GM12872 (cell line): ENCODE measurements around the gene MRM3.

Experiments used
- TF ChIP-seq, protein P1 (sequence below): IDR thresholded peaks from 3 replicates; pipeline ENCODE4 v1.5.1; 2011; ENCODE audit warnings: low read depth, mild to moderate bottlenecking, low read length, moderate library complexity; ENCODE audit not compliant: insufficient read depth

The MRM3 gene

DNA sequence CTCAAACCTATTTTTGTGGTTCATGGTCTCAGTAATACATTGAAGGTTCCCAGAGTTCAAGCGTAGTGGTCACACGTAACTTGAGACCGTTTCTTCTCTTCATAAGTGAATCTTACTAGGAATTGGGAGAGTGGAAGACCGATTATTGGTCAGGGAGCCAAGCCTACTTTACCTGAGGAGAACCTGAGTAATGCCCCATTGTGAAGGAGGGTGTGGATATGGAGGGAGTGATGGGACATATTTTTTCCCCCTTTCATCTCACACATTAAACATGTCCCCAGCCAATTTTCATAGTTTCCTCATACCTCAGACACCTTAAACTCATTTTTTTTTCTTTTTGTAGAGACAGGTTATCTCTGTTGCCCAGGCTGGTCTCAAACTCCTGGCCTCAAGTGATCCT is 39.0 kb upstream of the MRM3 start:
- TF ChIP-seq, protein P1, sequence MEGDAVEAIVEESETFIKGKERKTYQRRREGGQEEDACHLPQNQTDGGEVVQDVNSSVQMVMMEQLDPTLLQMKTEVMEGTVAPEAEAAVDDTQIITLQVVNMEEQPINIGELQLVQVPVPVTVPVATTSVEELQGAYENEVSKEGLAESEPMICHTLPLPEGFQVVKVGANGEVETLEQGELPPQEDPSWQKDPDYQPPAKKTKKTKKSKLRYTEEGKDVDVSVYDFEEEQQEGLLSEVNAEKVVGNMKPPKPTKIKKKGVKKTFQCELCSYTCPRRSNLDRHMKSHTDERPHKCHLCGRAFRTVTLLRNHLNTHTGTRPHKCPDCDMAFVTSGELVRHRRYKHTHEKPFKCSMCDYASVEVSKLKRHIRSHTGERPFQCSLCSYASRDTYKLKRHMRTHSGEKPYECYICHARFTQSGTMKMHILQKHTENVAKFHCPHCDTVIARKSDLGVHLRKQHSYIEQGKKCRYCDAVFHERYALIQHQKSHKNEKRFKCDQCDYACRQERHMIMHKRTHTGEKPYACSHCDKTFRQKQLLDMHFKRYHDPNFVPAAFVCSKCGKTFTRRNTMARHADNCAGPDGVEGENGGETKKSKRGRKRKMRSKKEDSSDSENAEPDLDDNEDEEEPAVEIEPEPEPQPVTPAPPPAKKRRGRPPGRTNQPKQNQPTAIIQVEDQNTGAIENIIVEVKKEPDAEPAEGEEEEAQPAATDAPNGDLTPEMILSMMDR = no peak

DNA sequence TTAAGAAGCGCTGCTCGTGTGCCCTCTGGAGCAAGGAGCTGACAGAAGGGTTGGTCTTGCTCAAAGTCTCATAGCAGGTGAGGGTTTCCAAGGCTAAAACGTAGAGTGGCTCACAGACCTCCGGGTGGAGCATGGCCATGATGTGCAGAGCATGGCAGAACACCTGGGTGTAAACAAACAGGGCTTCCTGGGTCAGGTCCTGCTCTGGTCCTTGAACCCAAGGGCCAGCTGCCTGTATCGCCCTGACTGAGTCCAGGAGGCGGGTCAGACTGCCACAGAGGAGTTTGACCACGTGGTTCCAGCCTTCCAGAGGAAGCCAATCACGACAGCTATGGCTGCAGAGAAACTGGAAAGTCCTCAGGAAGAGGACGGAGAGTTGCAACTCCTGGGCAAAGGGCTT is 37.2 kb upstream of the MRM3 start:
- TF ChIP-seq, protein P1 = no peak

DNA sequence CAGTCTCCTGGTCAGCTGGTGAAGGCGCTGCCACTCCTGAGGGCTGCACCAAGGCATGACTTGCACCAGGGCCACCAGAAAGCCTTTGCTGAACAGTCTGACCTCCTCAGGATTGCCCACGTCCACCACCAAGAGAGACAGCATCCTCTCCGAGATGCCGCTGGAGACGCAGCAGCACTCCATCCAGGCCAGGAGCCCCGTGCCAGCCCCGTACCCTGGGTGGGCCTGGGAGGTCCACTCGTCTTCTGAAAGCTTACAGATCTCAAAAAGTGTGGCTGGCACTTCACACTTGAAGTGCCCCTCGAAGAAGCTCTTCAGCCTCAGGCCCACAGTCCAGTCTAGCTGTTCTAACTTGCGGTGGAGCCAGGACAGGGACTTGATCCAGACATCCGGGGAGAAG is 36.7 kb upstream of the MRM3 start:
- TF ChIP-seq, protein P1 = no peak

DNA sequence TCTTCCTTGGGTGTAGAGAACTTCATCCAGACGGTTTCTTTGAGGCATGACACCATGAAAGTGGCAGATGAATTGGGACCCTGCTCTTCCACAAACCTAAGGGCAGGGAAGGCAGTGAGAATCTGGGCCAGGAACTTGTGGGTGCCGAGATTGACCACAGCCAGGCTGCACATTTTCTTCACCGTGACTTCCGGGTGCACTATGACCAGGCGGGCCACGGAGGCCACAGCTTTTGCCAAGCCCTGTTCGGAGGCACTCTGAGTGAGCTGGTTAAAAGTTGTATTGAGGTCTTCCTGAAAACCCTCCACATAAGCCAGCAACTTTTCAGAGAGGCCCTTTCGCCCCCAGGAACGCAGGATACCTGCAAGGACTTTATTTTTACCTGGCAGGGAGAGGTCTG is 36.0 kb upstream of the MRM3 start:
- TF ChIP-seq, protein P1 = no peak

DNA sequence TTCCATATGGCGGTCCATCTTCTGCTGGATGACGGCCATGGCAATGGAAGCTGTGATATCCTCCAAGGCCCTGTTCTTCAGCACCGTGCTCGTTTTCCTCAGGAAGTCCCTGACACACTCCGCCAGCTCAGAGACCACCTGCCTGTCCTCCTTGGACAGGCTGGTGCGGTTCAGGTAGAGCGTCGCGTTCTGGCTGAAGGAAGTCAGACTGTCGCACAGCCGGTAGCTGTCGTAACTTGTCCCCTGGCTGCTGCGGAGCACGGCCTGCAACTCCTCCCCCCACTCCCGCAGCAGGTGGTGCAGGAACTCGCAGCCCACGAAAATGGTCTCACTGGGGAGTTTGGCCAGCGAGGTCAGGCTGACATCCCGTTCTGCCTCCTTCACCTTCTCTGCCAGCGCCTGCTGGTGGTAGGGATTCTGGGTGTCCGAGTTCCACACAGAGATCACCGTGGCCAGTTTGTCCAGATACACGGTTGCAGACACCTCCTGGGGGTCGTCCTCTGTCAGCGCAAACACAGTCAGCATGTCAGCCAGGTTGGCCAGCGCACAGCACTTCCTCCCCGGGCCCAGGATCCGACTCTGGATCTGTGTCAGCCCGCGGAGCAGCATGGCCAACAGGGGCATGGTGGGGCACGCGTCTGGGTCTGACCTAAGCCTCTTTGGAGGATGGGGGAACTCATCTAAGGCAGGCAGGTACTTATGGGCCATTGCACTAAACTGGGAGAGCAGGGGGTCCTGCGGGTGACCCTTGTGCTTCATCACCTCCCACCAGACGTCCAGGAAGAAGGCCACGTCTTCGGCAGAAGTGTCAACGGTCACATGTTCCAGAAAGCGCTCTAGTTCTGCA is 35.1 kb upstream of the MRM3 start:
- TF ChIP-seq, protein P1 = no peak

DNA sequence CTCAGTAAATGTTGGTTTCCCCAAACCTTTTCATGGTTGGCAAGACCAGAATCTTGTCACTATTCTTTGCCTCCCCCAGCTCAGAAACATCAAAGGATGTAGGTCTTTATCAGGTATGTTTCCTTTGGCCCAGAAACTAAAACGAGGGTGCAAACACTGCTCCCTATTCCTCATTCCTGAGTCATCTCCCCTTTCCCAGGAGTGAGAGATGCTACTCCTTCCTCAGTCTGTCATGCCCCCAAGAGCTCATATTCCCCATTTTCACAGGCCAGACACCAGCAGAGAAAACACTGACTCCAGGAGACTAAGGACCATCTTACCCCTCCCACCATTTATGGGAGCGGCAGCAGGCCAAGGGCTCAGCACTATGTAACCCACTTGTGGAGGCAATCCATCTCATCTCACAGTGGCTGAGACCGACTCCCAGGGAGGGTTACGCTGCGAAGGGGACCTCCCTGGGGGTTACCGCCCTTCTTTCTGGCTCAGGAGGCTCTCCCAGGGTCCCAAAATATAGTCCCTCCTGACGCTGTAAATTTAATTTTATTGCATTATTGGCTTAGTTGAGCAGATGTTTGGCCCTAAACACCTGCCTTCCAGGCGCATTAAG is 31.6 kb upstream of the MRM3 start:
- TF ChIP-seq, protein P1 = no peak

DNA sequence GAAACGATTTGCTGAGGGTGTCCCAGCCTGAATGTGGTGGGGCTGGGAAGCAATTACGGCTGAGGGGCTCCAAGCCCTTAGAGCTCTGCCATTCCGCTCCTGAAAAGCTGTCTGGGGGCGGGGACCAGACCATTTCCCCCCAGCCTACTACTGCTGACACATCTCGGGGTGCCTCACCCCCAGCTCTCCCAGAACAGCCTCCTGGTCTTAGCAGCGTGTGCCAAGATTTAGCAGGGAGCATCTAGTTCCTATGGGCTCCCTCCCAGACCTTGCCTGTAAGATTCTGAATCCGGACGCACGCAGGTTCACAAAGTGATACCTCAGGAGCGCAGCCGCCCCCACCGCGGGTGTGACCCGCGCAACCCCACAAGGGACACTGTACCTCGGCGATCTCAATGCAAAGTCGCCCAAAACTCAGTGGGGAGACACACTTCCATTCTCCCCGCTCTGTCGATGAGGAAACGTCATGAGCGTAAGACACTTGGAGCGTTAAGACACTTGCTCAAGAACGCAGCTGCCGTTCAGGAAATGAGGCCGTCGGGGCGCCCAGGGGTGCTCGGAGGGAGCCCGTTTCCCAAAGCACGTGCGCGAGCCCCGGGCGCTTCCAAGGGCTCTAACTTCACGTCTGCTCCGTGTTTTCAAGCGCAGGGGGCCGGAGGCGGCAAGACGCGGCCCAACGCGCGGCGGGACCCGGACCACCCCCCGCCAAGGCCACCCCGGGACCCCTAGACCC is 30.7 kb upstream of the MRM3 start:
- TF ChIP-seq, protein P1 = no peak
